Epidermal melanocyte (primary cell): ENCODE data around the gene SPAG9.

Experiments used
- DNase-seq: peaks from one replicate; pipeline ENCODE4 v3.0.0; 2011; ENCODE audit warnings: low spot score; ENCODE audit not compliant: insufficient read length

Gene SPAG9

DNA sequence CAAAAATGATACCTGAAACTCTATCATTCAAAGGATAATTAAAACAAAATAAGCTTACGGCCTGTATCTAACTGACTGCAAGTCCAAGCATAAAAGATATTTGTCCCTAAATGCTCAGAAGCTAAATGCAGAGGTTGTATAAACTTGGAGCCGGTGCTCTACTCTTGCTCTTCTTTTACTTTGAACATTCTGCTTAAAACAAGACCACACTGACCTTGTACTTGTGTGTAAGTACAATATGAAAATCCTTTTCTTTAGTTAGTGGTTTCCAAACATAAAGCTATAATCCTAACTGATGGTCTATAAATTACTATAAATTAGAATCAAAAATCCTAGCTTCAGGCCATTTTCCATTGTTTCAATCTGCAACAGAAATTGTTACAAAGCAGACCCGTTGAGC, 74.6 kb downstream of the SPAG9 start:
- DNase-seq: no peak

DNA sequence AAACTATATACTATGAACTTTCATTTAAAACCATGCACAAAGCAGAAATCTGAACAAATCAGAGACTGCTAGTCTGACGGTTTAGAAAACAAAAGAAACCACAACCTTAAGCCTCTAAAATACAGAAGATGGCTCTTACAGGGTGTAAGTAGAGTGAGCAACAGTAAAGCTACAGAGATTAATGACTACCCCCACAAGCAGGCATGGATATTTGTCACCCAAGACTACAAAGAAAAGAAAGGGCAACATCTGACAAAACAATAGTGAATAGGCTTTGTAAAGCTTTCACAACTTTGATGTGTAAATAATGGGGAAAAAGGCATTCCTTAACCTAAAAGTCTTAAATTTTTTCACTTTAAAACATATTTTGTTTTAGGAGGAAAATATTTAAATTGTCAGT, 75.0 kb downstream of the SPAG9 start:
- DNase-seq: no peak

DNA sequence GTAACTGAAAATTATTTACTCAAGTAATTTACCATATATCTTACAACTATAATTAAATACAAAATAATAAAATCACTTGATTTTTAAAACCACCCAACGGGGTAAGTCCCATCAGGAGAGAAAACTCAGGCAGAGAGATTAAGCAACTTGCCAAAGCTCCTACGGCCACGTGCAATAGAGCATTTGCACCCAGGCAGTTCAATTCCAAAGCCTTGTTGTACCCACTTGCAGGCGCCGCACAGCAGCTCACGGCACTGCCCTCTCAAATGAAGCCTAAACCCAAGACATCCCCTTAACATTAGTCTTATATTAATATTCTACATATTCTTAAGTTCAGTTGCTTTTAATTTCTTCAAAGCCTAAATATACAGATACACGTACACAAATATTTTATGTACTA, 75.7 kb downstream of the SPAG9 start:
- DNase-seq: no peak

DNA sequence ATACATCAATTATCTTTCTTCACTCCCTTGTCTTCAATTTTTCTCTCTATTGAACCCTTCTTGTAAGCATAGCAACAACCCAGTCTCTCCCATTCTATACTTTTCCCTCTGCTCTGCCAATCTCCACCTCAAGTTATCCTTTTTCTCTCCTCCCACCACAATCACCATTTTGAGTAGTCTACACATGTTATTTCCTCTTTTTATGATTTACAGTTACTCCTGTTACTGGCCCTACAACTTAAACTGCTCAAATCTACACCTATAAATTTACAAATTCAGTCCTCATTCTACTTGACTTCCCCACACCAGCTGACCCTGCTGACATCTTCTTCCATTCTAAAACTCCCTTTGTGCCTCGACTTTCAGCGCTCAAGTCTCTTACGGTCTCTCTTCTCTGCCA, 84.6 kb downstream of the SPAG9 start:
- DNase-seq: no peak

DNA sequence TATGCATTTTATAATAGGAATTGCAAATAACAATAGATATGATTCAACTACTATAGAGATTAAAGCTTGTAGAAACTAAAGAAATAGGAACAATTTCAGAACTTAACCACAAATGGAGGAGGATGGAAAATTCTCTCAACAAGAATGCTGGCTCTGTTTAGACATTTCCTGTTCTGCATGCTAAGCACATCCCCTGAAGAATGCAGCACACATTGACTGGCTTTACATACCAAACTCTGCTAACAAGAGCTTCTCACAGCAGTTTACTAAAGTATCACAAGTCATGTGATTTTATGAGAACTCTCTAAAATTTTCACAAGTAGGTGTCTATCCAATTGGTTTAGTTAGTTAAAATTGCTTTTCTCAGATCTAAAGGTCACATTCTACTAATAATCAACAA, 85.2 kb downstream of the SPAG9 start:
- peak; percentile 28 for DNase-seq

DNA sequence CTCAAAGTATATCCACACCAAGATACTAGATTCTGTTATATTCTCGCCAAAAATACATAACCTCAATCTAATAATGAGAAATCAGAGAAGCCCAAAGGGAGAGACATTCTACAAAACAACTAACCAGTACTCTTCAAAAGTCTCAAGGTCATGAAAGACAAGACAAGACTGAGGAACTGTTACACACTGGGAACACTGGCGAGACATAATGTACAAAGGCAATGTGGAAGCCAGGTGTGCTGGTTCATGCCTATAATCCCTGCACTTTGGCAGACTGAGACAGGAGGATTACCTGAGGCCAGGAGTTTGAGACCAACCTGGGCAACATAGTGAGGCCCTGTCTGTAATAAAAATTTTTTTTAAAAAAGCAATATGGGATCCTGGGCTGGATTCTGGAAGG, 85.9 kb downstream of the SPAG9 start:
- DNase-seq: no peak

DNA sequence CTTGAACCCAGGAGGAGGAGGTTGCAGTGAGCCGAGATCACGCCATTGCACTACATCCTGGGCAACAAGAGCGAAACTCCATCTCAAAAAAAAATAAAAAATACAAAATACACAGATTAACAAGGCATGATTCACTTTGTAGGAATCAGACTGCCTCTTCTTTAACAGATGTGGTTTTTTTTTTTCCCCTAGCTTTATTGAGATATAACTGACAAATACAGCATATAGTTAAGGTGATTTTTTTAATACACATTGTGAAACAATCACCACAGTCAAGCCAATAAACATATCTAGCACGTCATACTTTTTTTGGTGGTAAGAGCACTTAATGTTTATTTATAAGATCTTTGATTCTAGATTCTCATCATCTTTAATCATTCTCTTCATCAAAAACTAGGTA, 87.8 kb downstream of the SPAG9 start:
- DNase-seq: no peak

DNA sequence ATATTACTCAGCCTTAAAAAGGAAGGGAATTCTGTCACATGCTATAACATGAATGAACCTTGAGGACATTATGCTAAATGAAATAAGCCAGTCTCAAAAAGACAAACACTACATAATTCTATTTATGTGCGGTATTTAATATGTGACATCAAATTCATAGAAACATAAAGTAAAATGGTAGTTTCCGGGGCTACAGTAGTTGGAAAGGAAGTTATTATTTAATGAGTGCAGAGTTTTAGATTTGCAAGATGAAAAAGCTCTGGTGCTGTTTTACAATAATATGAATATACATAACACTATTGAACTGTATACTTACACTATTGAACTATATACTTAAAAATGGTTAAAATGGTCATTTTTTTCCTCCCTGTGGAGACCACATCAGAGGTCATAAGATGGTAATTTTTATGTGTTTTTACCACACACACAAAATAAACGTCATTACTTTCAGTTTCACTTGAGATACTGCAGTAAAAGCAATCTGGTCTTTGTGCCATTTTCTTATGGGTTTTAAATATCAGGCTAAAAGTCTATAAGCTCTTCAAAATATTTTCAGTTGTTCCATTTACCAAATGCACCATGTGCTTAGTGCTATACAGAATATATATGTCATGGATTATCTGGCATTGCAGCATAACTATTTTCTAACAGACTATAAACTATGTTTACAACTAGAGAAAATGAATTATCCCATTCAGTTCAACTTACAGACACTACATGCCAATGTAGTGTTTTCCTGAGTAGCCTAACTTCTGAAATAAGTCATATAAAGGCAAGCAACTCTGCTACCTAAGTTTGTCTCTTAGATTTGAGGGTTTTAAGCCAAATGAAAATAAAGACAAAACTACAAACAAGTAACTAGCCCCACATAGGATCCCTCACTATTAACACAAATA, 90.9 kb downstream of the SPAG9 start:
- peak; percentile 18 for DNase-seq

DNA sequence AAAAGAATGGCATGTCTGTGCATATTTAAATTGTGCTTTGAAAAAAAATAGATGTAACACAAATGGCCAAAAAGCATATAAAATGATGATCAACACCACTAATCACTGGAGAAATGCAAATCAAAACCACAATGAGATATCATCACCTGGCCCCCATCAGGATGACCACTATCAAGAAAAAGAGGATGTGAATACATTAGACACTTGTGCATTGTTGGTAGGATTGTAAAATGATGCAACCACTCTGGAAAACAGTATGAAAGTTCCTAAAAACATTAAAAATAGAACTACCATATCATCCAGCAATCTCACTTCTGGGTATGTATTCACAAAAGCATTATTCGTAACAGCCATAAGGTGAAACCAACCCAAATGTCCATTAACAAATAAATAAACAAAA, 91.5 kb downstream of the SPAG9 start:
- DNase-seq: no peak

DNA sequence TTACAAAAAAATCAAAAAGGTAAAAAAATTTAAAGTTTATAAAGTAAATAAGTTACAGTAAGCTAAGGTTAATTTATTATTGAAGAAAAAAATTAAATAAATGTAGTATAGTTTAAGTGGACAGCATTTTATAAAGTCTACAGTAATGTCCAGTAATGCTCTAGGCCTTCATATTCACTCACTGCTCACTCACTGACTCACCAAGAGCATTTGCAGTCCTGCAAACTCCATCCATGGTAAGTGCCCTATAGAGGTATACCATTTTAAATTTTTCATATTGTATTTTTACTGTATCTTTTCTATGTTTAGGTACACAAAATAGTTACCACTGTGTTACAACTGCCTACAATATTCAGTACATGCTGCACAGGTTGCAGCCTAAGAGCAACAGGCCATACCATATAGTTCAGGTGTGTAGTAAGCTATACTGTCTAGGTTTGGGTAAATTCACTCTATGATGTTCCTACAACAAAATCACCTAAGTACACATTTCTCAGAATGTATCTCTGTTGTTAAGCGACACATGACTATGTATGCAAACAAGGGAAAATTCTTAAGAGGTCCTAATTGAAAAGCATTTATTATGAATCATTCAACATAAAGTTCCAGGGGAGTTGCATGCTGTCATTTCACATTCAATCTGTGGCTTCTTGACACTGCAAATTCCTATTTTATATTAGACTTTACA, 92.3 kb downstream of the SPAG9 start:
- no peak for DNase-seq

DNA sequence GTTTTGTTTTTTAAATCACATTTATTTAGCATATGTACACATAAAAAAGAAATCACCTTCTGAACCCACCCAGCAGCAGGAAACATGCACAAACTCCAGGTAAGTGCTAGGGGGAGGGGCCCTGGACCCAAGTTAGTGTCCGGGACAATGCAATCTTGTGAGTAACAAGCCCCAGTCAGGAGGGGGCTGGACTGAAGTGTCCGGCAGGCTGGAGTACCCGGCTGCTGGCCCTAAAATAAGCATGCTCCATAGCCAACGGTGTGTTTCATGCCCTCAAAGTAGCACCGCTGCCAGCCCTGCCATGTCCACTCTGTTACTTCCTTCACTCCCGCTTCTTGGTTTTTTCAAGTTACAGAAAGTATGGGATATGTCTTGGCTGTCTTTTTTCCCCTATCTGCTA, 102.1 kb downstream of the SPAG9 start:
- no peak for DNase-seq

DNA sequence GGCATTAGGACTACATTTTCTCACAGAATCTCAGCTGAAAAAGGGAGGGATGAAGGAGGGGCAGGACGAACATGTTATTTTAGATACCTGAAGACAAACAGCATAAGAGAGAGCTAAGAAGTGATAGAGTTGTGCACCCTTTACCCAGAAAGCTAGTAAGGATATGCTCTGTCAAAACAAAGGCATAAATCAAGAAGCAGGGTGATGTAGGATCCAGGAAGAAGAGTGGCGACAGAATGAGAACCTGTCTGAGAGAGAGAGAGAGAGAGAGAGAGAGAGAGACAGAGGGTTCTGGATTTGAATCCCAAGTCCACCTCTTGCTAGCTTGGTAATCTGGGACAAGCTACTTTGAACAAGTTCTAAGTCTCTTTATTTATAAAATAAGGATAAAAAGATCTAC, 103.4 kb downstream of the SPAG9 start:
- DNase-seq: no peak

DNA sequence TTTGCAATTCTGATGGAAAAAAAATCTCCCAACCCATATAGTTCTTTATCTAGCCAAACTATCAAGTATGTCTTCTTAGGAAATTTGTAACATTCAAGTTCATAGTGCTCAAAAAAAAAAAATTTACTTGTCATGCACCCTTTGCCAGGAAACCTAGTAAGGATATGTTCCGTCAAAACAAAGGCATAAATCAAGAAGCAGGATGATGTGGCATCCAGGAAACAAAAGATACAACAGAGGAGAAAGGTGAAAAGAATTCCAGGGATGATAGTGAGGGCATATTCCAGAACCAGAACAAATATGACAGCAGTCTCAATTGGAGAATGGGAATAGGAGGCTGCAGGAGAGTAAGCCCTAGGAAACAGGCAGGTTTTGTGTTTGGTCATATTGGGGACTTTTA, 104.6 kb downstream of the SPAG9 start:
- no peak for DNase-seq

DNA sequence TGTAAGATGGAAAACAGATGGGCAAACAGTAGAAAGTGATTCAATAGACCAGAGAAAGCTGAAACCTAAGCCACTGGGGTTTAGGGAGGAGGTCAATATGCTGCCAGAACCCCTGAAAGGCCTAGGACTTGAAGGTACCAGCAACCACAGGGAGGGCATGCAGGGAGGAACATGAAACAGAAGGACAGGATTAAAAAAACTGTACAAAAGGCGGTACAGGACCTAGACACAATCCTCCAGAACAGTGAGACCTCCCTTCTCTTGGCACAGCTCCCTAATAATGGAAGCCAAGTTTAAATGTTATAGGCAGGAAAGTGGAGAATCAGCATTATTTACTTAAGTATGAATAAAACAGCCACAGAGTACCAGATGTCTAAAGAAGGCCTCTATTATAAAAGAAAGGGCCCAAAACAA, 105.5 kb downstream of the SPAG9 start:
- no peak for DNase-seq

DNA sequence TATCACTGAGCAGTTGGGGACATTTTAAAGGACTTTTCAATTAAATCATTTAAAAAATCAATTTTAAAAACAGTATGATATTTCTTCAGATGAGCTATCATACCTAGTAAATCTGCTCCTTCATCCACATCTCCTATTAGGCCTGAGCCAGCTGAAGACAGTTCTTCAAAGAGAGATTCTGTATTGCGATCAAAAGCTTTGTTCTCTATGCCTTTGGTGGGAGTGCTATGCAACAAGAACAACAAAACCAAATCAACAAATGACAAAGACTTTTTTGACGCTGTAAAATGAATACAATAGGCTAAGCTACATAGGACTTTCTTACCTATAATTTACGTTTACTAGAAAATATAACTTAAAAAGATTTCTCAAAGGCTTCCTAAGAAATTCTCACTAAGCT, 106.5 kb downstream of the SPAG9 start:
- DNase-seq: no peak

DNA sequence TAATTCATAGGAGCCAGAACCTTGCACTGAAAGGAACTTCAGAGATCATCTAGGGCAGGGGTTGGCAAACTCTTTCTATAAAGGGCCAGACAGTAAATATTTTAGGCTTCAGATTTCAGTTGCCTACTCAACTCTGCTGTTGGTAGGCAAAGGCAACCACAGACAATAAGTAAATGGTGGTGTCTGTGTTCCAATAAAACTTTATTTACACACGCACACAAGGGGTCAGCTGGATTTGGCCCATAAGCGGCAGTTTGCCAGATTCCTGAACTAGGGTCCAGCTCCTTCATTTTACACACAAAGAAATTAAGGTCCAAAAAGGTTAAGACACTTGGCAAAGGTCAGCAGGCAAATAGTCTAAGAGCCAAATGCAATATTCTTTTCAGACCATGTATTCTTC, 107.3 kb downstream of the SPAG9 start:
- no peak for DNase-seq

DNA sequence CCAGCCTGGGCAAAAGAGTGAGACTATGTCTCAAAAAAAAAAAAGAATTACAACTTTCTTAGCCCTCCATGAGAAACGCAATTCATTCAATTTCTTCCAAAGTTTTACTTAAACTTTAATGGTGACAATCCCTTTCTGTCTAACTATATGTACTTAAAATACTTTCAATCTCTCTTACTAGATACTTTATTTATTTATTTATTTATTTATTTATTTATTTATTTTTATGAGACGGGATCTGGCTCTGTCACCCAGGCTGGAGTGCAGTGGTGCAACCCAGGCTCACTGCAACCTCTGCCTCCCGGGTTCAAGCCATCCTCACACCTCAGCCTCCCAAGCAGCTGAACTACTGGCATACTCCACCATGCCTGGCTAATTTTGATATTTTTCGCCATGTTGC, 108.1 kb downstream of the SPAG9 start:
- DNase-seq: no peak

DNA sequence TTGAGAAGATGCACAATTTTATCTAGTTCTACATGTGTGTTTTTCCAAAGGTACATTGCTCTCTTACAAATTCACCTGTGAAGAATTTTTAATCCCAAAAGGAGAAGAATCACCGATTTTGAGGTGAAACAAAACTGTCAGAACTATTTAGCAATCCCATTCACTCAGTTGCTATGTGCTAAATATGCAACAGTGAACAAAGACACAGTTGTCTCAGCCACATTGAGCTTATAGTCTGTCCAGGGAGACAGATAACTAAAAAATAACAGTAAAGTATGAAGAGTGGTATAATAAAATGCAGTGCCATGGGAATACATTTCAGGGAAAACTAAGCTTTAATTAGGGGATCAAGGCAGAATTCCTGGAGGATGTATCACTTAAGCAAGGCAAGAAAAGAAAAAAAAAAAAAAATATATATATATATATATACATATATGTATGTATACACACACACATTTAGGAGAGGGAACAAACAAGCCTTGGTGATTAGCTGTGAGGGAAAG, 110.4 kb downstream of the SPAG9 start:
- DNase-seq: no peak

DNA sequence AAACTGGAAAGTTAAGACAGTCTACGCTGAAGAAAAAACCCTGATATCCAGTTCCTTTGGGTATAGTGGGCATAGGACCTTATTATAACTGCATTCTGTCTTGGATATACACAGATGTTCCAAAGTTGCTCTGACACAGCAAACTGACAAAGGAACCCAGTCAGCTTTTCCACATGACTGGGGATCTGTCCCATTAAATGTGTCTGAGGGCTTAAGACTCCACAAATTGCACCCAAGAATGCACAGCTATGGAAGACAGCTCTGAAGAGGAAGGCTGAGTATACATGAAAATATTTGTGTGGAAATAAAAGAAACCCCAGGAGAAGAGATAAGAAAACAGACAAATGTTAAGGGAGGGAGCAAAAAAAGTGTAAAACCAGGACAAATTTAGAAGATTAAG, 114.1 kb downstream of the SPAG9 start:
- DNase-seq: no peak

DNA sequence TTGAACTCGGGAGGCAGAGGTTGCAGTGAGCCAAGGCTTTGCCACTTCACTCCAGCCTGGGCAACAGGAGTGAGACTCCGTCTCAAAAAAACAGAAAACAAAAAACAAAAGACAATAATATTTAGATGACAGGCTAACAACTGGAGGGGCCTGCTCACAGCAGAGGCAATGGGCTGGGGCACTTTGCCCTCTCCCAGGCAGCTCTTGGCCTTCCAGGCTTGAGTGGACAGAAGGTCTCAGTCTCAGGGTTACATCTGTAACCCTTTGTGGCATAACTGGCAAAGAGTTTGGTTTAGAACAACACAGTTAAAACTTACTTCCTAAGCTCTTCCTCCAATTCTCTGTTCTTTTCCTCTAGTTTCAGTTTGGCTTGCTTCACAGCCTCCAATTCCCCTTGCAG, 114.9 kb downstream of the SPAG9 start:
- no peak for DNase-seq

DNA sequence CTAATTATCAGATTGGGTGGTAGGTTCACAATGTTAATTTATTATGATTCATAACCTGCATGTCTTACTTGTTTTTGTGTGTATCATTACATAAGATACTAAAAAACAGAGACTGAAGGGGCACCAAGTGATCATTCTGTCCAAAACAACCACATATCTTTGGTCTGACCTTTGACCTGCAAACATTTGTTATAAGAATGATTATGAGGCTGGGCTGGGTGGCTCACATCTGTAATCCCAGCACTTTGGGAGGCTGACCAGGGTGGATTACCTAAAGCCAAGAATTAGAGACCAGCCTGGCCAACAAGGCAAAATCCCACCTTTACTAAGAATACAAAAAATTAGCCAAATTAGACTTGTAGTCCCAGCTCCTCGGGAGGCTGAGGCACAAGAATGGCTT, 116.4 kb downstream of the SPAG9 start:
- DNase-seq: no peak

DNA sequence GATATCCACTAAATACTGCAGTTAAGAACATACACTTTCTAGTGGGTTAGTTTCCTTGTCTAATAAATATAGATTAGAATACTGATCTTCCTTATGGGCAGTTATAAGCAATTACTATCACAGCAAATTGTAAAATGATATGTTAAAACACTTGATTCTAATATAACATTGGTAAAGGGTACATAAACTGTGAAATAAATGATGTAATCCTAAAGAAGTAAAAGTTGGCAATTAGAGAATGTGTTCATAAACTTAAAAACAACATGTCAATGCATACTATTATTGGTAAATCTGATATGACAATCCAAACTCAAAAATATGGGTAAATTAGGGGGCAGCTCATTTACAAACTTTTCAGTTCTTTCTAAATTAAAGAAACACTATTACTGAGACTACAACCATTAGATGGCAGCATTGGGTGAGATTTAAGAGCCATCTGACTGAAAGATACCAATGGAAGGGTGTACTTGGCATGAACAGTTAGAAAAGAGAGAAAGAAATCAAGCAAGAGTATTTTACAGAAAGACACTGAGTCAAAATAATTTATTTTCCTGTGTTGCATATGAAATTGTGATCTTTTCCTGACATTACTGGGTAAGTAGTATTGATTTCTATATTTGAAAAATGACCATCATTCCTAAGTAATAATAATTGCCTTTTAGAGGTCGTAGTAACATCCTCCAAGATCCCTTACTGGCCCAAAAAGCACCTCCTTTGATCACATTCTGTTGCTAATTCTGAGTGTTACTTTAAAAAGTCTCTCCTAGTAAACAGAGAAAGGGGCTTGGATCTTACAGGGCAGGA, 119.6 kb downstream of the SPAG9 start:
- peak; percentile 38 for DNase-seq
